Body of pancreas (tissue), 4 donors: Measurements from ENCODE around the gene USP53.

Experiments
- CTCF ChIP-seq, 7 experiments: fragments of 450-650 bp in 4 of 7; fragments of 200-600 bp in 3 of 7; sonication (generic) in 3 of 7; IDR thresholded peaks; one replicate each; pipeline ENCODE4 v1.5.1; 2016 to 2019; ENCODE audit warnings: antibody characterized with exemption in 7 of 7
- POLR2A ChIP-seq, 3 donors: fragments of 450-650 bp; IDR thresholded peaks; one replicate each; pipeline ENCODE4 v1.6.1; 2016; ENCODE audit warnings: antibody characterized with exemption in 3 of 3, mild to moderate bottlenecking in 2 of 3

GRCh38 chr4:119314356-119314755 is 101.8 kb downstream of the USP53 start:
- TF ChIP-seq CTCF (IDR thresholded peaks at IDR 0.05) = peak in 5 of 7 experiments; percentile 16 to 38 (median 27)
- no peak for TF ChIP-seq POLR2A (IDR thresholded peaks at IDR 0.05)
